A549 (cell line): ENCODE results near the gene BCL10. TPM values are rescaled to one million over a fixed set of nuclear protein-coding genes. Genes with fewer than 3 reads are reported as not detected.

Source experiments
- ATAC-seq, 2 experiments: fragments of 200-7000 bp in 1 of 2; fragments of >200 bp in 1 of 2; cut with Nextera tagmentation in 1 of 2; cut with Tn5 transposase in 1 of 2; 3 replicates each; pipeline versions ENCODE4 v1.8.0 to v1.9.1; 2018 to 2020; ENCODE audit warnings: mild to moderate bottlenecking in 1 of 2, moderate library complexity in 1 of 2
- CTCF ChIA-PET: fragments of 300-600 bp; sonication (Branson Sonifier 250); formaldehyde crosslinking; extraction: SDS; loops from one replicate; lab custom pipeline; 2021; ENCODE audit warnings: antibody characterized with exemption, inconsistent platforms; lab: Yijun Ruan, JAX
- POLR2A ChIA-PET: fragments of 350-600 bp; formaldehyde crosslinking; extraction: SDS; loops from one replicate; lab custom pipeline; 2021; ENCODE audit warnings: antibody characterized with exemption, inconsistent platforms; lab: Yijun Ruan, JAX
- DNase-seq, 2 experiments: peaks; one replicate each; pipeline versions ENCODE4 v3.0.0 to v3.0.0-alpha.2; 2011 to 2016; ENCODE audit warnings: low read depth in 1 of 2, low spot score in 1 of 2
- FAIRE-seq: peaks from 2 replicates; lab custom pipeline; 2011; peaks lifted over from hg19 to GRCh38; lab: Jason Lieb, UNC
- H3K27ac ChIP-seq, 2 experiments: fragments of >200 bp; sonication (Bioruptor Twin); formaldehyde crosslinking; 3 replicates each; pipeline ENCODE4 v1.5.1; 2016 to 2017
- H3K4me1 ChIP-seq: fragments of >200 bp; sonication (Bioruptor Twin); formaldehyde crosslinking; 3 replicates; pipeline ENCODE4 v1.6.1; 2016
- H3K4me2 ChIP-seq: fragments of >200 bp; sonication (Bioruptor Twin); formaldehyde crosslinking; 3 replicates; pipeline ENCODE4 v1.6.1; 2016
- H3K4me3 ChIP-seq: fragments of >200 bp; sonication (Bioruptor Twin); formaldehyde crosslinking; 3 replicates; pipeline ENCODE4 v1.5.1; 2016
- H3K9me3 ChIP-seq: fragments of >200 bp; sonication (Bioruptor Twin); formaldehyde crosslinking; 3 replicates; pipeline ENCODE4 v1.6.1; 2016
- BCL3 ChIP-seq: fragments of >200 bp; sonication (Bioruptor Twin); formaldehyde crosslinking; IDR thresholded peaks from 3 replicates; pipeline ENCODE4 v1.6.1; 2016
- BHLHE40 ChIP-seq: IDR thresholded peaks from 2 replicates; pipeline ENCODE4 v1.6.1; 2012; ENCODE audit warnings: low read depth, low read length, inconsistent platforms
- CEBPB ChIP-seq, 2 experiments: fragments of >200 bp in 1 of 2; sonication (Bioruptor Twin) in 1 of 2; formaldehyde crosslinking in 1 of 2; IDR thresholded peaks; 2 replicates each; pipeline ENCODE4 v1.6.1; 2012 to 2016
- CHD4 ChIP-seq: fragments of 200-600 bp; sonication (generic); IDR thresholded peaks from 2 replicates; pipeline ENCODE4 v1.6.1; 2016; ENCODE audit warnings: antibody characterized with exemption, mild to moderate bottlenecking, borderline replicate concordance
- E2F6 ChIP-seq: IDR thresholded peaks from 2 replicates; pipeline ENCODE4 v1.6.1; 2012; ENCODE audit warnings: low read depth, borderline replicate concordance
- EHF ChIP-seq: fragments of 250-450 bp; sonication (Bioruptor Pico); IDR thresholded peaks from 2 replicates; pipeline ENCODE4 v1.5.0; 2020; ENCODE audit warnings: mild to moderate bottlenecking
- ELK1 ChIP-seq: fragments of 150-350 bp; IDR thresholded peaks from 2 replicates; pipeline ENCODE4 v1.6.1; 2014; ENCODE audit warnings: low read depth, mild to moderate bottlenecking, low read length
- EP300 ChIP-seq, 2 experiments: fragments of >200 bp; sonication (Bioruptor Twin); formaldehyde crosslinking; IDR thresholded peaks; 2 replicates in 1 of 2; 3 replicates in 1 of 2; pipeline ENCODE4 v1.6.1; 2016 to 2017
- FOSL2 ChIP-seq, 2 experiments: fragments of 450-650 bp in 1 of 2; fragments of >200 bp in 1 of 2; sonication (Bioruptor Twin) in 1 of 2; formaldehyde crosslinking; IDR thresholded peaks; 2 replicates each; pipeline versions ENCODE4 v1.5.0 to v1.6.1; 2016 to 2020; ENCODE audit warnings: mild to moderate bottlenecking in 1 of 2, moderate library complexity in 1 of 2
- HDAC2 ChIP-seq: fragments of 200-600 bp; sonication (generic); IDR thresholded peaks from 2 replicates; pipeline ENCODE4 v1.6.1; 2016
- HEYL ChIP-seq: fragments of 250-450 bp; sonication (Bioruptor Pico); IDR thresholded peaks from 2 replicates; pipeline ENCODE4 v1.8.0; 2021; ENCODE audit warnings: mild to moderate bottlenecking, moderate library complexity
- HMGXB4 ChIP-seq: fragments of 250-450 bp; sonication (Bioruptor Pico); IDR thresholded peaks from 2 replicates; pipeline ENCODE4 v1.5.0; 2021; ENCODE audit warnings: mild to moderate bottlenecking, moderate library complexity, borderline replicate concordance
- HOXB13 ChIP-seq: fragments of 250-450 bp; sonication (Bioruptor Pico); IDR thresholded peaks from 2 replicates; pipeline ENCODE4 v1.5.0; 2020; ENCODE audit warnings: low read depth, mild to moderate bottlenecking, moderate library complexity
- KDM1A ChIP-seq: fragments of 200-600 bp; sonication (generic); IDR thresholded peaks from 2 replicates; pipeline ENCODE4 v1.6.1; 2016; ENCODE audit warnings: low read depth, mild to moderate bottlenecking
- KDM5A ChIP-seq: fragments of 200-600 bp; sonication (generic); IDR thresholded peaks from 2 replicates; pipeline ENCODE4 v1.6.1; 2016; ENCODE audit warnings: antibody characterized with exemption, mild to moderate bottlenecking
- MAZ ChIP-seq: fragments of 150-350 bp; IDR thresholded peaks from 2 replicates; pipeline ENCODE4 v1.6.1; 2014; ENCODE audit warnings: antibody characterized with exemption, low read depth, low read length, borderline replicate concordance
- MYC ChIP-seq: IDR thresholded peaks from 2 replicates; pipeline ENCODE4 v1.6.1; 2012; ENCODE audit warnings: mild to moderate bottlenecking, inconsistent platforms, low read length, improper control_type of control experiment, borderline replicate concordance
- NPAS2 ChIP-seq: fragments of 250-450 bp; sonication (Bioruptor Pico); IDR thresholded peaks from 2 replicates; pipeline ENCODE4 v1.8.0; 2022; ENCODE audit warnings: mild to moderate bottlenecking, moderate library complexity, borderline replicate concordance
- NR3C1 ChIP-seq: fragments of >200 bp; sonication (Bioruptor Twin); formaldehyde crosslinking; IDR thresholded peaks from 3 replicates; pipeline ENCODE4 v1.6.1; 2017
- PBX3 ChIP-seq: IDR thresholded peaks from 2 replicates; pipeline ENCODE4 v1.6.1; 2012
- RARB ChIP-seq: fragments of 250-450 bp; sonication (Bioruptor Pico); IDR thresholded peaks from 2 replicates; pipeline ENCODE4 v1.8.0; 2021; ENCODE audit warnings: mild to moderate bottlenecking, moderate library complexity
- REST ChIP-seq: fragments of 200-600 bp; sonication (generic); IDR thresholded peaks from 2 replicates; pipeline ENCODE4 v1.6.1; 2016; ENCODE audit warnings: antibody characterized with exemption, mild to moderate bottlenecking, moderate library complexity
- RFX5 ChIP-seq: fragments of 450-650 bp; IDR thresholded peaks from 2 replicates; pipeline ENCODE4 v1.7.1; 2014; ENCODE audit warnings: antibody characterized with exemption, mild to moderate bottlenecking, moderate library complexity
- SREBF2 ChIP-seq: fragments of 450-650 bp; IDR thresholded peaks from 2 replicates; pipeline ENCODE4 v1.6.1; 2014; ENCODE audit warnings: mild to moderate bottlenecking, moderate library complexity
- TFCP2L1 ChIP-seq: fragments of 250-450 bp; sonication (Bioruptor Pico); IDR thresholded peaks from 2 replicates; pipeline ENCODE4 v1.5.0; 2021; ENCODE audit warnings: mild to moderate bottlenecking
- TP53 ChIP-seq: fragments of 250-450 bp; sonication (Bioruptor Pico); IDR thresholded peaks from 2 replicates; pipeline ENCODE4 v1.5.0; 2021; ENCODE audit warnings: mild to moderate bottlenecking, moderate library complexity
- WGBS: methylation state at CpG from one replicate; pipeline ENCODE4 v1.1.6; 2017; ENCODE audit errors: missing lambda C conversion rate; 5-methylcytosine and 5-hydroxymethylcytosine counted together
- polyA plus RNA-seq, 4 experiments: library from polyadenylated mRNA; depleted of rRNA in 3 of 4; stranded (reverse); fragments of >200 nt; fragmentation: RNase III in 1 of 4; extraction: RNeasy Plus Mini Kit Qiagen cat#74134 plus additional on column Dnase treatment in 1 of 4; gene quantifications; 2 replicates in 3 of 4; 3 replicates in 1 of 4; pipeline ENCODE4 v1.2.3, GENCODE V29; 2011 to 2017

BCL10 gene
- polyA plus RNA-seq, 2 of the 4 experiments (the other 2 are of a cell fraction), result 8.9 to 15.5 TPM

GRCh38 chr1:85283475-85284199, 7.2 kb upstream of the BCL10 start:
- Histone ChIP-seq H3K27ac (0 out of 6 replicates have a peak overlapping the region, but pooled peaks of 1 of the 2 experiments have one; percentile 37), H3K4me1 (peaks cover 17% of the 10 kb centered on the region), H3K9me3 (no peaks in the 10 kb centered on the region), H3K4me2 (no peak overlapping the region), H3K4me3 (no peak overlapping the region)
- 69% methylated on average over 6 of the region's 11 CpGs for WGBS
- ChIA-PET CTCF (interaction anchor here (0.6 to 2.5 kb wide), 4 partner anchors 17 to 305 kb away, joined by 3 to 11 read pairs (median 3); partner anchors contain the start of gene C1orf52), POLR2A (no interaction called here)
- FAIRE-seq (no peak), DNase-seq (peak in 1 of 2 experiments; percentile 51), ATAC-seq (peak; percentile 76 to 83; a peak in 5 of 6 replicates)
- TF ChIP-seq PBX3 (no peak), FOSL2 (IDR thresholded peaks at IDR 0.05) (no peak), FOSL2 (CRISPR knock-in tag; IDR thresholded peaks at IDR 0.05) (no peak), BHLHE40 (no peak), CHD4 (no peak), HDAC2 (no peak), MYC (no peak), MAZ (no peak), REST (no peak), HOXB13 (CRISPR knock-in tag) (no peak), NR3C1 (no peak), E2F6 (no peak), TFCP2L1 (no peak), EP300 (IDR thresholded peaks at IDR 0.05) (no peak), CEBPB (IDR thresholded peaks at IDR 0.05) (no peak), SREBF2 (no peak), RARB (CRISPR knock-in tag) (no peak), EHF (CRISPR knock-in tag) (no peak), NPAS2 (CRISPR knock-in tag) (no peak), BCL3 (no peak), RFX5 (no peak)

- ATAC-seq (peak; percentile 79 to 85), FAIRE-seq (no peak), DNase-seq (peak; percentile 39 to 43)
- H3K4me3 ChIP-seq, result no peak overlapping the region
- POLR2A ChIA-PET, result no interaction called here
- CTCF ChIA-PET, result interaction anchor here (1.1 kb wide), 1 partner anchor 371 kb away, joined by 3 read pairs; no protein-coding TSS in a partner anchor
- H3K4me2 ChIP-seq, result no peak overlapping the region
- peaks cover 26% of the 10 kb centered on the region for H3K4me1 ChIP-seq
- no peaks in the 10 kb centered on the region for H3K9me3 ChIP-seq
- no peak overlapping the region for H3K27ac ChIP-seq
- WGBS, result 50% methylated on average over 1 of the region's 1 CpG
- no peak for TF ChIP-seq FOSL2 (IDR thresholded peaks at IDR 0.05)
- TF ChIP-seq FOSL2 (CRISPR knock-in tag; IDR thresholded peaks at IDR 0.05), result no peak
- no peak for TF ChIP-seq TP53 (CRISPR knock-in tag)
- no peak for TF ChIP-seq MAZ
- TF ChIP-seq HMGXB4, result no peak
- TF ChIP-seq SREBF2, result no peak
- TF ChIP-seq CHD4, result no peak
- no peak for TF ChIP-seq KDM5A
- TF ChIP-seq CEBPB (IDR thresholded peaks at IDR 0.05), result no peak
- no peak for TF ChIP-seq ELK1
- TF ChIP-seq HEYL (CRISPR knock-in tag), result no peak
- TF ChIP-seq HOXB13 (CRISPR knock-in tag), result no peak
- no peak for TF ChIP-seq KDM1A
Measured at GRCh38 chr1:85282424-85282823, 6.0 kb upstream of the BCL10 start.
